ENCODE data around the gene SEZ6L. TPM values are rescaled to one million over a fixed set of nuclear protein-coding genes. Genes with fewer than 3 reads are reported as not detected.

Gene SEZ6L
- total RNA-seq, 1 donor from 2014 or later: 2.3 TPM

- Histone ChIP-seq H2AFZ (ENCODE audit: low read depth, low read length) (peak within 1 kb of the TSS; percentile 93), H3K9ac (ENCODE audit: low read length) (peak within 1 kb of the TSS; percentile 83), H3K4me1 (ENCODE audit: insufficient read depth, low read length) (peaks cover 10% of the 10 kb centered on the region), H3K27ac (ENCODE audit: low read depth, low read length) (peak within 1 kb of the TSS; percentile 40), H3K27me3 (ENCODE audit: insufficient read depth, low read length) (no peaks in the 10 kb centered on the region), H3K4me2 (ENCODE audit: low read length) (peak within 1 kb of the TSS; percentile 97), H4K20me1 (ENCODE audit: insufficient read depth, low read length) (peaks cover 5% of the 10 kb centered on the region), H3K9me3 (ENCODE audit: insufficient read depth, low read depth, low read length) (no peaks in the 10 kb centered on the region), H3K79me2 (ENCODE audit: insufficient read depth, low read length) (peaks cover 5% of the 10 kb centered on the region), H3K4me3 (ENCODE audit: insufficient read depth, low read depth, low read length) (peak within 1 kb of the TSS; percentile 75), H3K36me3 (ENCODE audit: insufficient read depth, low read length) (no peaks in the 10 kb centered on the region)
- peaks cover 18% of the 10 kb centered on the region for H3K4me1 Mint-ChIP-seq (ENCODE audit: low read depth, unreplicated experiment)
- DNase-seq (ENCODE audit: low read depth) (peak; percentile 47), FAIRE-seq (no peak)
- peak within 1 kb of the TSS; percentile 93 for H3K4me3 Mint-ChIP-seq (ENCODE audit: unreplicated experiment)
- peaks cover 8% of the 10 kb centered on the region for H3K36me3 Mint-ChIP-seq (ENCODE audit: low read depth, unreplicated experiment)
- peak within 1 kb of the TSS; percentile 86 for H3K27ac Mint-ChIP-seq (ENCODE audit: unreplicated experiment)
- TF ChIP-seq CTCF (IDR thresholded peaks at IDR 0.05; ENCODE audit: insufficient read depth, low read depth, low read length): no peak
- TF ChIP-seq EZH2 (IDR thresholded peaks at IDR 0.05; ENCODE audit: insufficient read depth, low read length): no peak
- H3K9me3 Mint-ChIP-seq (ENCODE audit: unreplicated experiment): no peaks in the 10 kb centered on the region
- peaks cover 4% of the 10 kb centered on the region for H3K27me3 Mint-ChIP-seq (ENCODE audit: low read depth, unreplicated experiment)
Measured at GRCh38 chr22:26428515-26429457, 259.5 kb downstream of the SEZ6L start, which contains the start of gene ASPHD2. Gene ASPHD2, plus strand, starts transcription at chr22:26429260. Its CDS starts 4,356 bp downstream, at chr22:26433616.

GRCh38 chr22:26429458-26430286 is 260.4 kb downstream of the SEZ6L start:
- H3K4me1 ChIP-seq (ENCODE audit: insufficient read depth, low read length): peaks cover 10% of the 10 kb centered on the region
- DNase-seq (ENCODE audit: low read depth) (no peak), FAIRE-seq (no peak)
- H3K36me3 ChIP-seq (ENCODE audit: insufficient read depth, low read length): no peaks in the 10 kb centered on the region
- H3K27me3 ChIP-seq (ENCODE audit: insufficient read depth, low read length): no peaks in the 10 kb centered on the region
- H3K4me3 Mint-ChIP-seq (ENCODE audit: unreplicated experiment): peak overlapping the region; percentile 88
- TF ChIP-seq CTCF (IDR thresholded peaks at IDR 0.05; ENCODE audit: insufficient read depth, low read depth, low read length): no peak
- TF ChIP-seq EZH2 (IDR thresholded peaks at IDR 0.05; ENCODE audit: insufficient read depth, low read length): no peak
- H3K9ac ChIP-seq (ENCODE audit: low read length): peak overlapping the region; percentile 70
- H3K27me3 Mint-ChIP-seq (ENCODE audit: low read depth, unreplicated experiment): peaks cover 4% of the 10 kb centered on the region
- H3K79me2 ChIP-seq (ENCODE audit: insufficient read depth, low read length): peaks cover 5% of the 10 kb centered on the region
- peak overlapping the region; percentile 94 for H3K4me2 ChIP-seq (ENCODE audit: low read length)
- peak overlapping the region; percentile 54 for H3K4me3 ChIP-seq (ENCODE audit: insufficient read depth, low read depth, low read length)
- H2AFZ ChIP-seq (ENCODE audit: low read depth, low read length): peak overlapping the region; percentile 82
- H3K4me1 Mint-ChIP-seq (ENCODE audit: low read depth, unreplicated experiment): peaks cover 18% of the 10 kb centered on the region
- H3K36me3 Mint-ChIP-seq (ENCODE audit: low read depth, unreplicated experiment): peaks cover 17% of the 10 kb centered on the region
- H3K27ac ChIP-seq (ENCODE audit: low read depth, low read length): no peak overlapping the region
- no peaks in the 10 kb centered on the region for H3K9me3 Mint-ChIP-seq (ENCODE audit: unreplicated experiment)
- no peaks in the 10 kb centered on the region for H3K9me3 ChIP-seq (ENCODE audit: insufficient read depth, low read depth, low read length)
- H4K20me1 ChIP-seq (ENCODE audit: insufficient read depth, low read length): peaks cover 5% of the 10 kb centered on the region
- H3K27ac Mint-ChIP-seq (ENCODE audit: unreplicated experiment): peak overlapping the region; percentile 71
